ENCODE data around the gene LRRC28. TPM values are rescaled to one million over a fixed set of nuclear protein-coding genes. Genes with fewer than 3 reads are reported as not detected.

The LRRC28 gene
- total RNA-seq, 1 experiment from 2014 or later, result 10.6 TPM

GRCh38 chr15:99387421-99388168 is 136.3 kb downstream of the LRRC28 start:
- Mint-ChIP-seq H3K4me3 (ENCODE audit: unreplicated experiment) (no peak overlapping the region), H3K9me3 (ENCODE audit: unreplicated experiment) (peaks cover 11% of the 10 kb centered on the region), H3K36me3 (ENCODE audit: insufficient read depth, unreplicated experiment) (peaks cover 8% of the 10 kb centered on the region), H3K27ac (ENCODE audit: low read depth, unreplicated experiment) (no peak overlapping the region), H3K4me1 (ENCODE audit: insufficient read depth, unreplicated experiment) (no peaks in the 10 kb centered on the region), H3K27me3 (ENCODE audit: insufficient read depth, unreplicated experiment) (no peaks in the 10 kb centered on the region)
- no peak for TF ChIP-seq CTCF (IDR thresholded peaks at IDR 0.05; ENCODE audit: unreplicated experiment)
- POLR2A ChIA-PET, result no interaction called here
- BruUV-seq (replicated peaks), result no TSS peak
- intact Hi-C loops (cut with micrococcal nuclease), result no loop called here
- DNase-seq (ENCODE audit: unreplicated experiment), result no peak
- CTCF ChIA-PET, result interaction anchor here (1.5 kb wide), 1 partner anchor 22 kb away, joined by 4 read pairs; no protein-coding TSS in a partner anchor

GRCh38 chr15:99390667-99391066 is 139.4 kb downstream of the LRRC28 start:
- BruUV-seq (replicated peaks), result no TSS peak
- DNase-seq (ENCODE audit: unreplicated experiment), result no peak
- Mint-ChIP-seq H3K27ac (ENCODE audit: low read depth, unreplicated experiment) (no peak overlapping the region), H3K36me3 (ENCODE audit: insufficient read depth, unreplicated experiment) (no peaks in the 10 kb centered on the region), H3K4me3 (ENCODE audit: unreplicated experiment) (no peak overlapping the region), H3K4me1 (ENCODE audit: insufficient read depth, unreplicated experiment) (no peaks in the 10 kb centered on the region), H3K27me3 (ENCODE audit: insufficient read depth, unreplicated experiment) (no peaks in the 10 kb centered on the region), H3K9me3 (ENCODE audit: unreplicated experiment) (peaks cover 23% of the 10 kb centered on the region)
- ChIA-PET CTCF (interaction anchor here (0.6 to 2.6 kb wide), 5 partner anchors 19 to 1181 kb away, joined by 3 to 12 read pairs (median 4); no protein-coding TSS in a partner anchor), POLR2A (interaction anchor here (0.6 kb wide), 1 partner anchor 268 kb away, joined by 3 read pairs; no protein-coding TSS in a partner anchor)
- TF ChIP-seq CTCF (IDR thresholded peaks at IDR 0.05; ENCODE audit: unreplicated experiment), result no peak
- intact Hi-C loops (cut with micrococcal nuclease), result no loop called here

GRCh38 chr15:99393641-99394040 is 142.4 kb downstream of the LRRC28 start:
- Mint-ChIP-seq H3K4me3 (ENCODE audit: unreplicated experiment) (no peak overlapping the region), H3K27me3 (ENCODE audit: insufficient read depth, unreplicated experiment) (no peaks in the 10 kb centered on the region), H3K4me1 (ENCODE audit: insufficient read depth, unreplicated experiment) (no peaks in the 10 kb centered on the region), H3K9me3 (ENCODE audit: unreplicated experiment) (peaks cover 23% of the 10 kb centered on the region), H3K27ac (ENCODE audit: low read depth, unreplicated experiment) (no peak overlapping the region), H3K36me3 (ENCODE audit: insufficient read depth, unreplicated experiment) (no peaks in the 10 kb centered on the region)
- POLR2A ChIA-PET, result no interaction called here
- BruUV-seq (replicated peaks), result no TSS peak
- CTCF ChIA-PET, result interaction anchor here (1.0 to 1.3 kb wide), 2 partner anchors 23 to 121 kb away, joined by 3 to 4 read pairs; no protein-coding TSS in a partner anchor
- intact Hi-C loops (cut with micrococcal nuclease), result no loop called here
- TF ChIP-seq CTCF (IDR thresholded peaks at IDR 0.05; ENCODE audit: unreplicated experiment), result no peak
- no peak for DNase-seq (ENCODE audit: unreplicated experiment)

GRCh38 chr15:99396375-99396774 is 145.1 kb downstream of the LRRC28 start:
- no peak overlapping the region for H3K4me3 Mint-ChIP-seq (ENCODE audit: unreplicated experiment)
- no peaks in the 10 kb centered on the region for H3K4me1 Mint-ChIP-seq (ENCODE audit: insufficient read depth, unreplicated experiment)
- H3K27ac Mint-ChIP-seq (ENCODE audit: low read depth, unreplicated experiment), result no peak overlapping the region
- no peaks in the 10 kb centered on the region for H3K27me3 Mint-ChIP-seq (ENCODE audit: insufficient read depth, unreplicated experiment)
- TF ChIP-seq CTCF (IDR thresholded peaks at IDR 0.05; ENCODE audit: unreplicated experiment), result no peak
- POLR2A ChIA-PET, result interaction anchor here (0.9 kb wide), 1 partner anchor 15 kb away, joined by 4 read pairs; no protein-coding TSS in a partner anchor
- intact Hi-C loops (cut with micrococcal nuclease), result no loop called here
- CTCF ChIA-PET, result interaction anchor here (1.0 kb wide), 1 partner anchor 308 kb away, joined by 7 read pairs; no protein-coding TSS in a partner anchor
- peaks cover 23% of the 10 kb centered on the region for H3K9me3 Mint-ChIP-seq (ENCODE audit: unreplicated experiment)
- no peak for DNase-seq (ENCODE audit: unreplicated experiment)
- BruUV-seq (replicated peaks), result no TSS peak
- H3K36me3 Mint-ChIP-seq (ENCODE audit: insufficient read depth, unreplicated experiment), result no peaks in the 10 kb centered on the region

All from MCF 10A (cell line).